ENCODE measurements around the gene ZBED5.

The ZBED5 gene

GRCh38 chr11:10805741-10806140 is 52.1 kb downstream of the ZBED5 start:
- TF ChIP-seq SUZ12 (IDR thresholded peaks at IDR 0.05; ENCODE audit: extremely low read depth, insufficient read depth, insufficient read length) (no peak), YY1 (IDR thresholded peaks at IDR 0.05; ENCODE audit: insufficient read depth, insufficient read length) (no peak), ZNF274 (IDR thresholded peaks at IDR 0.05; ENCODE audit: low read depth, low read length) (no peak)
- Histone ChIP-seq H3K36me3 (ENCODE audit: insufficient read depth, insufficient read length, low read length) (peaks cover 74% of the 10 kb centered on the region), H3K9ac (ENCODE audit: insufficient read length, low read depth) (no peak overlapping the region), H3K27me3 (ENCODE audit: insufficient read depth, insufficient read length) (no peaks in the 10 kb centered on the region), H3K4me1 (ENCODE audit: insufficient read depth, insufficient read length) (no peaks in the 10 kb centered on the region), H3K9me3 (ENCODE audit: insufficient read depth, low read length) (no peaks in the 10 kb centered on the region), H3K4me3 (ENCODE audit: insufficient read length, low read depth) (no peak overlapping the region)
- no peak for DNase-seq (ENCODE audit: low read depth, low spot score)

GRCh38 chr11:10803676-10804075 is 54.2 kb downstream of the ZBED5 start:
- Histone ChIP-seq H3K9me3 (ENCODE audit: insufficient read depth, low read length) (no peaks in the 10 kb centered on the region), H3K4me3 (ENCODE audit: insufficient read length, low read depth) (no peak overlapping the region), H3K36me3 (ENCODE audit: insufficient read depth, insufficient read length, low read length) (peaks cover 95% of the 10 kb centered on the region), H3K9ac (ENCODE audit: insufficient read length, low read depth) (no peak overlapping the region), H3K27me3 (ENCODE audit: insufficient read depth, insufficient read length) (no peaks in the 10 kb centered on the region), H3K4me1 (ENCODE audit: insufficient read depth, insufficient read length) (no peaks in the 10 kb centered on the region)
- TF ChIP-seq ZNF274 (IDR thresholded peaks at IDR 0.05; ENCODE audit: low read depth, low read length) (no peak), YY1 (IDR thresholded peaks at IDR 0.05; ENCODE audit: insufficient read depth, insufficient read length) (no peak), SUZ12 (IDR thresholded peaks at IDR 0.05; ENCODE audit: extremely low read depth, insufficient read depth, insufficient read length) (no peak)
- no peak for DNase-seq (ENCODE audit: low read depth, low spot score)
